GM19193 (cell line): ENCODE data around the gene TMPRSS9.

ENCODE experiments used
- POLR2A ChIP-seq: IDR thresholded peaks from 4 replicates; pipeline ENCODE4 v1.6.1; 2011; ENCODE audit not compliant: insufficient read depth, insufficient read length; ENCODE audit errors: extremely low read depth

Gene TMPRSS9

GRCh38 chr19:2387367-2388288 is 27.6 kb downstream of the TMPRSS9 start:
- no peak for TF ChIP-seq POLR2A

GRCh38 chr19:2389594-2389993 is 29.5 kb downstream of the TMPRSS9 start:
- TF ChIP-seq POLR2A = no peak

- TF ChIP-seq POLR2A = no peak
Measured at GRCh38 chr19:2391118-2391725, 31.2 kb downstream of the TMPRSS9 start.

GRCh38 chr19:2392366-2392765 is 32.3 kb downstream of the TMPRSS9 start:
- TF ChIP-seq POLR2A = no peak

- no peak for TF ChIP-seq POLR2A
Measured at GRCh38 chr19:2394054-2394441, 34.0 kb downstream of the TMPRSS9 start.

- TF ChIP-seq POLR2A = no peak
Measured at GRCh38 chr19:2394442-2395292, 34.6 kb downstream of the TMPRSS9 start.

GRCh38 chr19:2398735-2399305 is 38.8 kb downstream of the TMPRSS9 start:
- no peak for TF ChIP-seq POLR2A

- TF ChIP-seq POLR2A = no peak
Measured at GRCh38 chr19:2399582-2399981, 39.5 kb downstream of the TMPRSS9 start.

GRCh38 chr19:2408247-2408646 is 48.2 kb downstream of the TMPRSS9 start:
- no peak for TF ChIP-seq POLR2A

- no peak for TF ChIP-seq POLR2A
Measured at GRCh38 chr19:2409352-2409912, 49.4 kb downstream of the TMPRSS9 start.

- TF ChIP-seq POLR2A = no peak
Measured at GRCh38 chr19:2410023-2410422, 50.0 kb downstream of the TMPRSS9 start.

- TF ChIP-seq POLR2A = no peak
Measured at GRCh38 chr19:2411709-2412108, 51.6 kb downstream of the TMPRSS9 start.

GRCh38 chr19:2412449-2412848 is 52.4 kb downstream of the TMPRSS9 start:
- no peak for TF ChIP-seq POLR2A

GRCh38 chr19:2413159-2413558 is 53.1 kb downstream of the TMPRSS9 start:
- no peak for TF ChIP-seq POLR2A
